NCI-H2107 (cell line): ENCODE results near the gene CWF19L1.
"Not testable (repeated sequence)": the region's sequence is repeated elsewhere in the genome, so short reads cannot be mapped to it uniquely, and the experiment has no call there.

Experiments used
- DNase-seq: peaks from one replicate; lab custom pipeline; 2025; lab: John Stamatoyannopoulos, UW

The CWF19L1 gene

GRCh38 chr10:100267239-100268104 lies at the start of gene CWF19L1:
TSS of gene CWF19L1 (minus strand) at chr10:100267638. CDS start at chr10:100267593, 45 bp downstream.
- peak; percentile 41 for DNase-seq

GRCh38 chr10:100315615-100316014 lies 48.2 kb upstream of the CWF19L1 start:
- DNase-seq, result no peak

GRCh38 chr10:100311298-100311697 lies 43.9 kb upstream of the CWF19L1 start:
- DNase-seq, result no peak

DNA sequence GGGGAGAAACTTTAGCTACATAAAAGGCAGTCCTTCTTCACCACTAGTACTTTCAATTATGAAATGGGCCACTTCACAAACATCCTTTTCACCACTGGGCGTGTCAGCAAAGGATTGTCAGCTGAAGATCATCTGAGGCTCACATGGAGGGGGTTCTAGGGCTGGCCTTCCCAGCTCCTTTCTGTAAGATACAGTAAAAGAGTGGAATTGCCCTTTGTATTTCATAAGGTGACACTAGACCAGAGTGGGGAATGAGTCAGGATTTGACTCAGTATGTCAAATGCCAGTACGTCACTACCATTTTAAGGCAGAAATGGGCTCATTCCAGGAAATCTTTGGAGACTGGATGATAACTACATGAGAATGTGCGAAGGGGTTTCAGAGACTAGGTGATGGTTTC lies 40.2 kb upstream of the CWF19L1 start:
- DNase-seq, result no peak

DNA sequence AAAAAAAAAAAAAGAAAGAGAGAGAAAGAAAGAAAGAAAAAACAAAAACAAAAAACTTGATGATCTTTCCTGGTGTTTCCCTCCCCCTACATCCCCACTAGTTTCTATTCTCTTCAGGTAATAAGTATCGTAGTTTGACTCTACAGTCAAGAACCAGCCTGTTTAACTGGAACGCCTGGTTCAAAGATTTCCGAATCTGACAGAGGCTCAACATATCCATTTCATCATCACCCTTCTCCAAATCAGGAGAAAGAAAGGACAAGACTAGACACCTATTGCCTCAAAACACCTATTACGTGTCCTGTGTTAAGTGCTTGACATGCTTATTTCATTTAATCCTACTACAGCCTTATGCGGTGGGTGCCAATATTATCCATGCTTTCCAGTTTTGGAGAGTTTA lies 39.4 kb upstream of the CWF19L1 start:
- DNase-seq, result no peak

GRCh38 chr10:100304414-100304813 lies 37.0 kb upstream of the CWF19L1 start:
- no peak for DNase-seq

- peak; percentile 4 for DNase-seq
Measured at GRCh38 chr10:100303724-100304319, 36.4 kb upstream of the CWF19L1 start.

DNA sequence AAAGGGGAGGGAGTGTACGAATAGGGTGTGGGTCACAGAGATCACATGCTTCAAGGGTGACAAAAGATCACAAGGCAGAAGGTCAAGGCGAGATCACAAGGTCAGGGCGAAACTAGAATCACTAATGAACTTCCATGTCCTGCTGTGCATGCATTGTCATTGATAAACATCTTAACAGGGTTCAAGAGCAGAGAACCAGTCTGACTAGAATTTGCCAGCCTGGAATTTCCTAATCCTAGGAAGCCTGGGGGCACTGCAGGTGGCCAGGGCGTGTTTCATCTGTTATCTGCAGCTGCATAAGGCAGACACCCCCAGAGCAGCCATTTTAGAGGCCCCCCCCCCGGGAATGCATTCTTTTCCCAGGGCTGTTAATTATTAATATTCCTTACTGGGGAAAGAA lies 33.7 kb upstream of the CWF19L1 start:
- not testable (repeated sequence) for DNase-seq

DNA sequence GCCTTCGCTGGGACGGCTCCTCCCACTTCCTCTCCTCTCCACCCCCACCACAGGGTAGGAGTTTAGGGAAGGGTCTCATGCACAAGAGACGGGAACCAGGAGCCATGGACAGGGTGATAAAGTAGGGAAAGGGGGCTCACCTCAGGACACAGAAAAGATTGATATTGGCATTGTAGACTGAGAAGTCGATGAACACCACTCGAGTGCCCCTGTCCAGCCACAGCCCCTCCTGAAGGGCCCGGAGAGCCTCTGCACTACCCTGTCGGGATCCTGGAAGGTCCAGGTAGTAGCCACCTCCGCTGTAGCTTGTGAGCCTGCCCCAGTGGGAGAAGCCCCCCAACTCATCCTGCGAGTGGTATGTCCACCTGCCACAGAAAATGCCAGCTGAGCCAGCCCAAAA lies 29.8 kb upstream of the CWF19L1 start:
- no peak for DNase-seq

GRCh38 chr10:100293066-100293465 lies 25.6 kb upstream of the CWF19L1 start:
- DNase-seq, result no peak

DNA sequence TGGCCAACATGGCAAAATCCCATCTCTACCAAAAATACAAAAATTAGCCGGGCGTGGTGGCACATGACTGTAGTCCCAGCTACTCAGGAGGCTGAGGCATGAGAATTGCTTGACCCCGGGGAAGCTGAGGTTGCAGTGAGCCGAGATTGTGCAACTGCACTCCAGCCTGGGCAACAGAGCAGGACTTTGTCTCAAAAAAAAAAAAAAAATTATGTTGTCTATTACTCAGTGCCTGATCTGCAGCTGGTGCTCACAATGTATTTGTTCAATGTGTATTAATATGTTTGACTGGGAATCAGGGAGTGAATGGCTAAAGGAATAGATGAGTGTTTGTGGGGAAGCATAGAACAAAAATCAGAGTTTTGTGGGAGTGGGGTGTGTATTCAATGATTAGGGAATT lies 24.9 kb upstream of the CWF19L1 start:
- not testable (repeated sequence) for DNase-seq

DNA sequence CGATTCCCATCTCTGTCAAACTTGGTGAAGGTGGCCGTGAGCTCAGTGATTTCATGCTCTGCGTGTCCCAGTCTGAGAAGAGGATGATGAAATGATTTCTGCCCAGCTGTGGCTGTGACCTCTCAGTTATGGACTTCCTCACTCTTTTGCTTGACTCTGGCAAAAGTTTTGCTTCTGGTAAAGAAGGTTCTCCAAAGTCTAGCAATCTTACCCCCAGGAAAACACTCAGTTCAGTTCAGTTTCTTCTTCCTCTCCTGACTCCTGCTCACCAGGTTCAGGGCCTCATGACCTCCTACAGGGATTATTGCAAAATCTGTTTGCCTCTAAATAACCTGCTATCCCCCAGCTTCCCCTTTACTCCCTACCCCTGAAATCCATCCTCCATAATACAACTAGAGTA lies 23.9 kb upstream of the CWF19L1 start:
- no peak for DNase-seq

DNA sequence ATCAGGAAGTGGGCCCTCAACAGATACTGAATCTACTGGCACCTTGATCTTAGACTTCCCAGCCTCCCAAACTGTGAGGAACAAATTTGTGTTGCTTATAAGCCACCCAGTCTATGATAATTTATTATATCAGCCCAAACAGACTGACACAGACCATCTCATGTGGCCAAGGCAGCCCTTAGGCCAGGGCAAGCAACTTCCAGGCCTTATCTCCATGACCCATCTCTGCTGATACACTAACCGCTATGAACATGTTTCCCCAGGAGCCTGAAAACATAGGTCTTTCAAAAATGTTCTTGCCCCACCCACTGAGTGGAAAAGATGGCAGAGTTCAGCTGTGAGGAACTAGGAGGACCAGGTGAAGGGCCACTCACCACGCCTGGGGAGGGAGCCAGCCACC lies 22.2 kb upstream of the CWF19L1 start:
- DNase-seq, result no peak

DNA sequence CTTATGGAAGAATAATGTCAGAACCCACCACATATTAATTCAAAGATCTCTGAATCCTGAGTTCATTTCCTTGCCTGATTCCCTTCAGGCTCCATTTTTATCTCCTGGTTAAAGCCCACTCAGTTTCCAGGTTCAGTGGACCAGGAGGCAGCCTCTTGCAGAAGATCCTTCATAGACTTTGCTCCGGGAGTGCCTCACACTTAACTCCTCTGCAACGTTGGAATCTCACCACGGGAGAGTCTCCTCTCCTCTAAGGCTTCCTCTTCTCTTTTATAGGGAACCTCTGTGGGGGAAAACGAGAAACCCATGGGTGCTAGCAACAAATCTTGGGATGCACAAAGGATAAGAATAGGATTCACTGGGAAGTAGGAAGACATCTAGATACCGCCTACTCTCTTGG lies 20.8 kb upstream of the CWF19L1 start:
- DNase-seq, result no peak

- no peak for DNase-seq
Measured at GRCh38 chr10:100287756-100288155, 20.3 kb upstream of the CWF19L1 start.

GRCh38 chr10:100286051-100287033 lies 18.9 kb upstream of the CWF19L1 start, which contains the start of gene BLOC1S2:
TSS of gene BLOC1S2 (minus strand) at chr10:100286680. CDS start at chr10:100286659, 21 bp downstream.
- peak; percentile 33 for DNase-seq

DNA sequence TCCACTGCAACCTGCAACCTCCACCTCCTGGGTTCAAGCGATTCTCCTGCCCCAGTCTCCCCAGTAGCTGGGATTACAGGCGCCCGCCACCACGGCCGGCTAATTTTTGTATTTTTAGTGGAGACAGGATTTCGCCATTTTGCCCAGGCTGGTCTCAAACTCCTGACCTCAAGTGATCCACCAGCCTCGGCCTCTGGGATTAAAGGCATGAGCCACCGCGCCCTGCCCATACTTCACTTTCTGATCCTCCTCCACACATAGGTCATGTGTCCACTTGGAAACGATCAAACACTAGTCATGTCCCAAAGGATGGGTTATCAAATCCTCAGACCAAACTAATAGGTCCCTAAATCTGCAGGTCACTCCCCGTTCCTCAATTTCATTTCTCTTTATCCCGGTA lies 17.9 kb upstream of the CWF19L1 start:
- not testable (repeated sequence) for DNase-seq

DNA sequence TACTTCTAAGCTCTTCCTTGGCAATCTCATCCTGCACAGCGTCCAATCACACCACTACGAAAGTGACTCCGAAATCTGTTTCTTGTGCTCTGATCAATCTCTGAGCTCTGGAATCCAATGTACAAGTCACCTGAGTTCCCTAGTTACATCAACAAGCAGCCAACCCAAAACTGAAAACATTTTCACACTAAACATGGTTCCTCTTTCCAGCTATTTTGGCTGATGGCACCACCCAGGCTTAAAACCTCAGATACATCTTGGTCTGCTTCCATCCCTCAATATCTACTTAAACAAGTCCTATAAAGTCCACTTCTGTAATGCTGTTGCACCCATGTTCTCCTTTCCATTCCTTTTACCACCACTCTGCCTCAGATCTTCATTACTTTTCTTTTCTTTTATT lies 15.5 kb upstream of the CWF19L1 start:
- no peak for DNase-seq

DNA sequence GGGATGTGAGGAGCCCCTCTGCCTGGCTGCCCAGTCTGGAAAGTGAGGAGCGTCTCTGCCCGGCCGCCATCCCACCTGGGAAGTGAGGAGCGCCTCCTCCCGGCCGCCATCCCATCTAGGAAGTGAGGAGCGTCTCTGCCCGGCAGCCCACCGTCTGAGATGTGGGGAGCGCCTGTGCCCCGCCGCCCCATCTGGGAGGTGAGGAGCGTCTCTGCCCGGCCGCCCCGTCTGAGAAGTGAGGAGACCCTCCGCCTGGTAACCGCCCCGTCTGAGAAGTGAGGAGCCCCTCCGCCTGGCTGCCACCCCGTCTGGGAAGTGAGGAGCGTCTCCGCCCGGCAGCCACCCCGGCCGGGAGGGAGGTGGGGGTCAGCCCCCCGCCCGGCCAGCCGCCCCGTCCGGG lies 9.5 kb upstream of the CWF19L1 start:
- DNase-seq, result not testable (repeated sequence)

DNA sequence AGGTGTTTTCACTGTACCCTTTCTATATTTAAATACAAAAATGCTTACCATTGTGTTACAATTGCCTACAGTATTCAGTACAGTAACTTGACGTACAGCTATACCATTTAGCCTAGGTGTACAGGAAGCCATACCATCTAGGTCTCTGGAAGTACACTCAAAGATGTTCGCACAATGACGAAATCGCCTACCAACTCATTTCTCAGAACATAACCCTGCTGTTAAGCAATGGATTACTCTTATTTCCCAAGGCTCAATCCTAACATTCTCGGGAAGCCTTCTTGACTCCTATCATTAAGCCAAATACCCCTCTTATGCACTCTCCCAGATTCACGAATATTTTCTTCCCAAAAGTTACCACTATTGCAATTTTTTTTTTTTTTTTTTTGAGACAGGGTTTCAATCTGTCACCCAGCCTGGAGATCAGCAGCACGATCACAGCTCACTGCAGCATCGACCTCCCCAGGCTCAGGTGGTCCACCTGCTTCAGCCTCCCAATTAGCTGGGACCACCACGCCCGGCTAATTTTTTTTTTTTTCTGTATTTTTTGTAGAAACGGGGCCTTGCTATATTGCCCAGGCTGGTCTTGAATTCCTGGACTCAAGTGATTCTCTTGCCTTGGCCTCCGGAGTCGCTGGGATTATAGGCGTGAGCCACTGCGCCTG lies 1.5 kb downstream of the CWF19L1 start:
- no peak for DNase-seq

DNA sequence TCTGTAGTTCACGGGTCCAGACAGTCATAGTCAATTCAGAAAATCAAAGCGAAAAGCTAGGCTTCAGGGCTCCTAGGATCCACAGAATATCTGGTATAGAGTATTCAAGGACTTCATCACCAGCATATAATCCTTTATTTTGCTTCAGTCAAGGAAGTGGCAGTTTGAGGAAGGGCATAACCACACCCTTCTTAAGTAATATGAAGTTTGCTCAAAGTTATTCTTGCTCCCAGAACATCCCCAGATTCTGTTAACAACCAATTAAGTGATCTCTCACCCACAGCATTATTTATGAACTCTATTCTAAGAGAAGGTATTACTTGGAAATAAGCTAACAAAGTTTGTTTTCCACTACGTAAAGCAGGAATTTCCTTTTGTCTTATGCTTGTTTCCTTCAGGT lies 13.2 kb downstream of the CWF19L1 start:
- DNase-seq, result no peak

DNA sequence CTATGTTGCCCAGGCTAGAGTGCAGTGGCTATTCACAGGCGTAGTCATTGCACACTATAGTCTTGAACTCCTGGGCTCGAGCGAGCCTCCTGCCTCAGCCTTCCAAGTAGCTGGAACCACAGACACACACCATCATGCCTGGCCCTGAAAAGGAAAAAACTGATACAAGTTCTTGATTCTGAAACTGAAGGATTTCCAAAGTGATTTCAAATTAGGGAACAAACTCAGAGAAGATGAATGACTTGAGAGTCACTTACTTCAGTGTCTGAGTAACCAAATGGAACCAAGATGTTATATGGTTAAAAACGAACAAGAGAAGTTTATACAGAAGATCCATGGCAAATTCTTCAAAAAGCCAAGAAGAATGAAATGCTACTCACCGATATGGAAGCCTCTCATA lies 14.4 kb downstream of the CWF19L1 start:
- no peak for DNase-seq
